ELR (cell line): ENCODE data around the gene CGNL1.

Experiments
- DNase-seq: peaks from one replicate; pipeline ENCODE4 v3.0.0-alpha.2; 2015; ENCODE audit warnings: low read depth

CGNL1 gene, protein sequence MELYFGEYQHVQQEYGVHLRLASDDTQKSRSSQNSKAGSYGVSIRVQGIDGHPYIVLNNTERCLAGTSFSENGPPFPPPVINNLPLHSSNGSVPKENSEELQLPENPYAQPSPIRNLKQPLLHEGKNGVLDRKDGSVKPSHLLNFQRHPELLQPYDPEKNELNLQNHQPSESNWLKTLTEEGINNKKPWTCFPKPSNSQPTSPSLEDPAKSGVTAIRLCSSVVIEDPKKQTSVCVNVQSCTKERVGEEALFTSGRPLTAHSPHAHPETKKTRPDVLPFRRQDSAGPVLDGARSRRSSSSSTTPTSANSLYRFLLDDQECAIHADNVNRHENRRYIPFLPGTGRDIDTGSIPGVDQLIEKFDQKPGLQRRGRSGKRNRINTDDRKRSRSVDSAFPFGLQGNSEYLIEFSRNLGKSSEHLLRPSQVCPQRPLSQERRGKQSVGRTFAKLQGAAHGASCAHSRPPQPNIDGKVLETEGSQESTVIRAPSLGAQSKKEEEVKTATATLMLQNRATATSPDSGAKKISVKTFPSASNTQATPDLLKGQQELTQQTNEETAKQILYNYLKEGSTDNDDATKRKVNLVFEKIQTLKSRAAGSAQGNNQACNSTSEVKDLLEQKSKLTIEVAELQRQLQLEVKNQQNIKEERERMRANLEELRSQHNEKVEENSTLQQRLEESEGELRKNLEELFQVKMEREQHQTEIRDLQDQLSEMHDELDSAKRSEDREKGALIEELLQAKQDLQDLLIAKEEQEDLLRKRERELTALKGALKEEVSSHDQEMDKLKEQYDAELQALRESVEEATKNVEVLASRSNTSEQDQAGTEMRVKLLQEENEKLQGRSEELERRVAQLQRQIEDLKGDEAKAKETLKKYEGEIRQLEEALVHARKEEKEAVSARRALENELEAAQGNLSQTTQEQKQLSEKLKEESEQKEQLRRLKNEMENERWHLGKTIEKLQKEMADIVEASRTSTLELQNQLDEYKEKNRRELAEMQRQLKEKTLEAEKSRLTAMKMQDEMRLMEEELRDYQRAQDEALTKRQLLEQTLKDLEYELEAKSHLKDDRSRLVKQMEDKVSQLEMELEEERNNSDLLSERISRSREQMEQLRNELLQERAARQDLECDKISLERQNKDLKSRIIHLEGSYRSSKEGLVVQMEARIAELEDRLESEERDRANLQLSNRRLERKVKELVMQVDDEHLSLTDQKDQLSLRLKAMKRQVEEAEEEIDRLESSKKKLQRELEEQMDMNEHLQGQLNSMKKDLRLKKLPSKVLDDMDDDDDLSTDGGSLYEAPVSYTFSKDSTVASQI

DNA sequence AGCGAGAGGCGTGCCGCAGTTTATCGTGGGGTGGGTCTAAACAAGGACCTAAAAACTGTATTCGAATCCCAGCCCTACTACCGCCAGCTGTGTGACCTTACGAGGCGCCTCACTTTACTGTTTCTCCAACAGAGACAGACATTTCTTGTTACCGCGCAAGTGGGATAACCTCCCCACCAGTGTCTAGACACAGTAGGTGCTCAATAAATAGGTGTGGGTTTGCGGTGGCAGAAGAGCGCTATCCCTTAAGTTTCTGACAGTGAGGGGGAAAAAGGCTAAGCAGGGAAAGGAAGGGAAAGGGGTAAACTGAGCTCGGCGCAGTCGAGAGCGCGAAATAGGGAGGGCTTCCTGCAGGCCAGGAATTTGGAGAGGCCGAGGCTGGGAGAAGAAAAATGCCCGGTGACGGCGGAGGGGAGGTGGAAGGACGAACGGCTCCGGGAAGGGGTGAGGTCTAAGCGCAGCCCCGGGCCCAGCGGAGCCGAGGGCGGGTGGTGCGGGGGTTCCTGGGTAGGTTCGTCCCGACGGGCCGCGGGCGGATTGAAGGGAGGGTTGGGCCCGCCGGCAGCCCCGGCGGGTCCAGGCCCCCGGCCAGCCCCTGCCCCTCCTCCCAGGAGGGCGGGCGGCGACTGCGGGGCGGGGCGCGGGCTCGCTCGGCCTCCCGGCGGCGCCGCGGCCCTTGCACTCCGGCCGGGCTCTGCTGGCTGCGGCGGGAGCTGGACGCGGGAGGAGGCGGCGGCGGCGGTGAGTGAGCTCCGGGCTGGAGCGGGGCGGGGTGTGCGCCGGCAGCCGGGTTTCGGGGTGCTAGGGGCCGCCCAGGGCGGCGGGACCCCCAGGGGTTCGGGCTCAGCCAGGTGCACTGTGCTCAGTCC is at the start of gene CGNL1:
CGNL1 (plus strand) TSS at position 679 of the 869 bp plus-strand sequence. CDS start 61,495 bp downstream, outside the sequence.
- peak; percentile 48 for DNase-seq

DNA sequence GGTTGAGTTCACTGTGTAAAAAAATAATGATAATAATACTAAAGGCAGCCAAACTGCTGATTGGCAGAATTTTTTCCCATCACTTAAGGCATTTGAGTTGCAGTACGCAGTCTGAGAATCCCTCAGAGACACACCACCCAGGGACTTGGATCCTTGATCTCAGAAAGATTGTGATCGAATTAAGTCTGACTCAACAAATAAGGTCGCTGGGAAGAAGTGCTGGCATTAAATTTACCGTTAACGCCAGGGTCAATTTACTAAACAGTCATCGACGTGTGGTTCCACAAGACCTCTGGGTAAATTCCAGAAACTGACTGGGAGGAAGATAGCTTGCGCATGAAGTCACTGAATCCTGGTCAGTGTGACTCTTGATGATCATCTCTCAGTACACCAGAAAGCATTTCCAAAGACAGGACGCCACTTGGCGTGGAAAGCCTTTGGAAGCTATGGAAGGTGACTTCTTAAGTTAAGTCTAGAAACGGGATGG is 48.3 kb upstream of the CGNL1 start:
- peak; percentile 100 for DNase-seq

DNA sequence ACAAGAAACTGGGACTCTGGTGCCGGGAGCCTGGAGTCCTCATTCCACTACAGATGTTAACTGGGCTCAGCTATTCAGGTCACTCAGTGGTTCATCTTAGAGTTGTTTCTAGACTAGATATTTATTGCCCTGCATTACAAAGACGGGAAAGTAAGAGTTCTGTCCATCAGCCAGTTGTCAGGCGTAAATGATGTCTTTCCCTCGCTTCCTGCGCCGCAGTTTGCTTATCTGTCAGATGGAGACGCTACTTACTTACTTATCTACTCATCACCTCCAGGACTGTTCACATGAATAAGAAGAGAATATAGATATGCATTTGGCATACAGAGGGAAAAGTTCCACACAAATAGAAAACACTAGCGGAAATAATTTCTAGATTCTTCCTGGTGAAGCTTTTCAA is 47.8 kb upstream of the CGNL1 start:
- no peak for DNase-seq

DNA sequence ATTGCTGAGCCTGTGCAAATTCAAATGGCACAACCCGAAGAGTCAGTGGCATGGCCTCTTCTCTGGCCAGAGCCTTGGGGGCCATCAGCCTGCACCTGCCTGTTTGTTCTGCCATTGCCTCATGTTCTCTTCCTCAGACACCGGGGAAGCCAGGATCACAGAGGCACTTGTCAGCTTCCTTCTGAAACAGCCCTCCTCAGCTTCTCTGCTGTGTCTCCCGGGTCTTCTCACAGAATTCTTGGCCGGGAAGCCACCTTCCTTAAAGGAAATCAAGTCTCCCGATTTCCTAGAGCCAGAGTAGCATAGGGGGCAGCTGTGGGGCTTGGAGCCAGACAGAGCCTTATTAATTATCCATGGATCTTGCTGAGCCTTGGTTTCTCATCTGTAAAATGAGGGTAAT is 47.4 kb upstream of the CGNL1 start:
- DNase-seq = no peak

DNA sequence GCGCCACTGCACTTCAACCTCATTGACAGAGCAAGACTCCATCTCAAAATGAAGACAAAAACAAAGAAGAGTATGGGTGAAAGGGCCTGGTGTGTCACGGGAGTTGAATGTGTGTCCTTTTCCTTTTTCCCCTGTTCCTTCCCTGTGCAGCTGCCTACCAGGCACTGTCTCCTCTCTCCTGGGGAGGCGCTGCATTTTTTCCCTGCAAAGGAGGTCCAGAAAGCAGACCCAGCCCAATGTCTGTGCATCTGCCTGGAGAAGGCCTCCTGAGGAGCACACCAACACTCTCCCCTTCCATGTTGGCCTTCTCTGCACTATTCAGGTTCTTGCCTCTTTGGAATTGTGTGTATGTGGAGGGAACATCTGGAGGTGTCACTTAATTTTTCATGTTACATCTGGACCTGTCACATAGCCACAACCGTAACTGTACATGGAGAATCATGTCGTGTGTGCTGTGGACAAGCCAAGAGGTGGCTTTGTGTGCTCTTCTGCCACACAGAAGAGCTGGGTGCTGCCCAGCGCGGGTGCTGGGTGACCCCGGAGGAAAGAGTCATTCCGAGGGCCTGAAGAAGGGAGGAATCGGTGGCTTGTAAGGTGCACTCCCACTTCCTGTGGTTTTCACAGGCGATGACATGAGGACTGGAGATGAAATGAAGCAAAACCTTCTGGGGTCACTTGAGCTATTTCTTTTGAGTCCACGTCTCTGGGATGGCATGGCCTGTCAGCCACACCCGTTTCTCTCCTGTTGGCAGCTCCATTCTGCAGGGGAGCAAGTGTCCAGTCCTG is 46.5 kb upstream of the CGNL1 start:
- DNase-seq = no peak

DNA sequence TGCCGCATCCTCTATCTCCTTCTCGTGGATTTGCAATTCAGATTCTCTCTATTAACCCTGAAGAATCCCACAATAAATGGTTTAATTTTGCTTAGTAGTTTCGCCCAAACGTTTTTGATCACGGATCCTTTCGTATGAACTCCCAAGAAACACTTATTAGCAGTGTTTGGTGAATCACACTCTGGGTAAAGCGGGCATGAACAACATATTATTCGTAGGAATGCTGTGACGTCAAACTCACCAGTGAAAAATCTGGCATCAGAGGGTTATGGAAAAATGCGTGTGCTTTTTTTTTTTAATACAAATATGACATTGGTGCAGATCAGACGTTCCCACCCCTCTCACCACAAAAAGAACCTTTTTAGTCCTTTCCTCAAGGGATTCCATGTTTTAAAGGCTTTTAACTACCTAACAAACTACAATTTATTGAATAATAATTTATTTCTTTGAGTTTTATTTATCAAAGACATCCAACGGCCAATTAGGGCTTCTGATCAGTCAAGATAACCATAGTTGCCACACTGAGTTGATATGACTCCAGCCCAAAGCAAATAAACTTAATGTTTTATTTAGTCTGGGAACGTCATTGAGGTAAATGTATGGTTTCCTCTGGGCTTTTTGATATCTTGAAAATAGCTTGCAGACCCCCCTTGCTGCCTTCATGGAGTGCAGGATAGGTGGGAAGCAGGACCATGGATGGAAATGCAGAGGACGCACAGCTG is 45.5 kb upstream of the CGNL1 start:
- peak; percentile 39 for DNase-seq

DNA sequence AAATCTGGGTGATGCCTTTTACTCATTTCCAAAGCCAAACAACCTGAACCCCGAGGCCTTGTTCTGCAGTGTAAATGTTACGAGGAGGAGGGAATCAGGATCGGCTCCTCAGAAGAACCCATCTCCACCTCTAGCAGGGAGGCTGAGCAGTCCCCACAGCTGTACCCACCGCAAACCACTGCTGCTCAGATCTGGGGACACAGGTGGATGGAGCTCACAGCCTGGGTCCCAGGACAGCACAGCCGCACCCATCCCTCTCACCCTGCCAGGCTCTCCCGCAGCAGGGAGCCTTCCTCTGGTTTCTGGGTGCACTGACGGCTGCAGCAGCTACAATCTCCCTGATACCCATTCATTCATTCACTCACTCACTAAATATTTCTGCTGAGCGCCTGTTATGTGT is 44.0 kb upstream of the CGNL1 start:
- no peak for DNase-seq

DNA sequence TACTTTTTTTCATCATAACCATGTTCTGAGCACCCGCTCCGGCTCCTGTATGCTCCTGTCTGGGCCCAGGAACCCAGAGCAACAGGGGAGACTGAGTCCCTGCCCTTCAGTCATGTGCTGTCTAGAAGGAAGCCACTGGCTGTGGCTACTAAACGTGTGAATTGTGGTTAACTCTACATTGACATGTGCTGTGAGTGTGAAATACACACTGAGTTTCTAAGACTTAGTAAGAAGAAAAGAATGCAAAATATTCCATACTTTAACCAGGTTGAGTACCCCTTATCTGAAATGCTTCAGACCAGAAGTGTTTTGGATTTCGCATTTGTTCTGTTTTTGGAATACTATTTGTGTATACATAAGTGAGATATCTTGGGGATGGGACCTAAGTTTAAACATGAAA is 42.8 kb upstream of the CGNL1 start:
- peak; percentile 74 for DNase-seq

DNA sequence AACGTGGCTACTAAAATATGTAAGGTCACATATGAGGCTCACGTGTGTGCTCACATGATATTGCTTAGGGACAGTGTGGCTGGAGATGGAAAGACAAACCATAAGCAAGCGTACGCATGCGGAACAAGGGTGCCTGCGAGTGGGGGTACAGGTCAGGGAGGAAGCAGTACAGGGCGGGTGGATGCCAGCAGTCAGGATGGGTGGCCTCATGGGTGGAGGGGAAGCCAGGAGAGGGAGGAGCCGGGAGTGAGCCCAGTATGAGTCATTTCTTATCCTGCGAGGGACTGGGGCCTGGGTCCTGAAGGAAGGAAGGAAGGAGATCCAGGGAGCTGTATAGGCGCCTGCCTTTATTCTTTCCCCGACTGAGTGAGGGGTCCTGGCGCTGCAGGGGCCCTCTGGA is 42.0 kb upstream of the CGNL1 start:
- peak; percentile 75 for DNase-seq

DNA sequence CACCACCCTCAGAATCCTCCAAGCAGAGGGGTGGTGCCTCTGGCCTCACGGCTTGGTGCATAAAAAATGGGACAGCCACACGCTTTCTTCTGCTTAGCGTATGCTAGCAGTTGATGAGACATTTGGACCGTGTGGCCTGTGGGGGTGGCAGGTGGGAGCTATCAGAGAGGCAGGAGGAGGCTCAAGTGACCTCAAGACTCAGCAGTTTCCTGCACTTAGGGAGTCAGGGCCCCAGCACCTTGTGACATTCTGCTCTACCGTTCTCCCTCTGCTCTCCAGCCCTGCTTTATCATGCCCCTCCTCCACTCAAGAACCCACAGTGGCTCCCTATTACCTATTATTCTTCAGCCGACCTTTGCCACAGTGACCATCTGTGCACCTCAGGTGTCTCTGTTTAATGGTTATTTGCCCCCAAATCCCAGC is 41.0 kb upstream of the CGNL1 start:
- no peak for DNase-seq

DNA sequence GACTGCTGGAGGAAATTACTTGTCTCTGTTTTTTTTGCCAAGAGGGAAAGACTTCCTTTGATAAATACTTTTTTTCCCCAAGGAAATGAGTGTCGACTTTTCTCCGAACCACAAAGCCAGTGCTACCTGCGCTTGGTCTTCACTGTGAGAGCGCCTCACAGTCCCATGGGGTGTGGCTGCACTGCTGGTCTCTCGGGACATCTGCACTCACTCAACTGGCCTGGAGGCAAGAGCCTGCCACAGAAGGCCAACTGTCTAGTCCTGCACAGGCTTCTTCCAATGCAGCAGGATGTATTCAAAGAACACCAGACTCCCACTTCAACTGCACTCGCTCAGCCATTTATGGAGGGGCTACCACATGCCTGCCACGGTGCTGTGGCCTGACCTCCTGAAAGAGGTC is 40.6 kb upstream of the CGNL1 start:
- DNase-seq = no peak

DNA sequence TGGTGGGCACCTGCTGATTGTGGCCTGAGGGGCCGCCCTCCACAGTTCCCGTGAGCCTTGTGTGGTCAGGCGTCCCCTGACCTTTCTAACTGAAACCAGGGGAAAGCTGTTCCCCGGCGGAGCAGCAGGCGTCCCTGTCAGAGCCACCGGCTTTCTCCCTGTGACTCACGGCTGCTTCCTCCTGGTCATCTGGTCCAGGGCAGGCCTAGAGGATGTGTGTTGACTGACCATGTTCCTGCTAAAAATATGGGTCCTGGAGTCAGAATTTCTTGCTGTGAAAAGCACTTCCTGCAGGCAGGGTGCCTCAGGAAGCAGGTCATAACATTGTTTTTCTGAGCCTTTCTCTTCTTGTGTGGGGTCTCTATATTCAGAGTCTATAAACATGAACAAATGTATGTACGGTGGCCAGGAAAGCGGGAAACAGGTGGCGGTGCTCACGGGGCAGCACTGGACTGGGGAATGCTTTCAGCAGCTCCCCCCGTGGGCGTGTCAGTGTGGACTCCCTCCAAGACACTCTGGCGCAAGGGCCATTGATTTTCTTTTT is 38.4 kb upstream of the CGNL1 start:
- DNase-seq = peak; percentile 89

DNA sequence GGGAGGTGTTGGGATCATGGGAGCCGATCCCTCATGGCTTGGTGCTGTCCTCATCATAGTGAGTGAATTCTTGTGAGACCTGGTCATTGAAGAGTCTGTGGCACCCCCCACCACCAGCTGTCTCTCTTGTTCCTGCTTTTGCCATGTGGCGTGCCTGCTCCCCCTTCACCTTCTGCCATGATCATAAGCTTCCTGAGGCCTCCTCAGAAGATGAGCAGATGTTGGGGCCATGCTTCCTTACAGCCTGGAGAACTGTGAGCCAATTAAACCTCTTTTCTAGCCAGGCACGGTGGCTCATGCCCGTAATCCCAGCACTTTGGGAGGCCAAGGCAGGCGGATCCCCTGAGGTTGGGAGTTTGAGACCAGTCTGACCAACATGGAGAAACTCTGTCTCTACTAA is 37.0 kb upstream of the CGNL1 start:
- no peak for DNase-seq

DNA sequence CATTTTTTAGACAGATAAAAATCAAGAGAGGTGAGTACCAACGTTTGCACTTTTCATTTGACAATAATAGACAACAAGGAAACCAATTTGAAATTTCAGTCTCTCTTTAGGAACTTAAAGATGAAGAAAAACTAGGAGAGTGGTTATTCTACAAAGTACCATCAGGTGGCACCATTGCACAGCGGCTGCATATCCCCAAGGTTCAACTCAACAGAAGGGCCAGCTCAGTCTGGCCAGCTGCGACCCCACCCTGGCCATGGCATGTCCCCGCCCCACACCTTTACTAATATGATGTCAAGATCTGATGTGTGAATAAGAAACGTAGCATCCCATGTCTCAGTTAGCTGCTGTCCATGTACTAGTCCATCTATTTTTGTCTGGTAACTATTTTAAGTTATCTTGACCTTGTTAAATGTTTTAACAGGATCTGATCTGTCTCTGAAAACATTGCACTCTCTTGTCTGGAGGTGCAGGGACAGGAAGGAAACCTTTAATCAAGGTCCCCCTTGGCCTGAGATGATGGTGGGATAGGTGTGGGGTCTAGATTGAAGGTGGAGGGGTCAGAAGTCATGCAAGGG is 35.5 kb upstream of the CGNL1 start:
- peak; percentile 70 for DNase-seq

DNA sequence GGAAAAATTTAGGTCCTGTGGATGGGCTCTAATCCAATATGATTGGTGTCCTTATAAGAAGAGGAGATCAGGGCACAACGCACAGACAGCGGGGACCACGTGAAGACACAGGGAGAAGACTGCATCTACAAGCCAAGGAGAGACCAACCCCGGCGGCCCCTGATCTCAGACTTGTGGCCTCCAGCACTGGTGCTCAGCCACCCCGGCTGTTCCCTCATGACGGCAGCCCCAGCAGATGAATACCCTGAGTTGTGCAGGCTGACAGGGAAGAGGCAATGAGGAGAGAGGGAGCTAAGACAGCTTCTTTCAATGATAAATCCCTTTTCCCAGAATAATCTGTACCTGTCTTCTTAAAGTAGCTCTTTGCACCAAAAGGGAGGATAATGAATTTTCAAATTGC is 33.3 kb upstream of the CGNL1 start:
- DNase-seq = no peak

DNA sequence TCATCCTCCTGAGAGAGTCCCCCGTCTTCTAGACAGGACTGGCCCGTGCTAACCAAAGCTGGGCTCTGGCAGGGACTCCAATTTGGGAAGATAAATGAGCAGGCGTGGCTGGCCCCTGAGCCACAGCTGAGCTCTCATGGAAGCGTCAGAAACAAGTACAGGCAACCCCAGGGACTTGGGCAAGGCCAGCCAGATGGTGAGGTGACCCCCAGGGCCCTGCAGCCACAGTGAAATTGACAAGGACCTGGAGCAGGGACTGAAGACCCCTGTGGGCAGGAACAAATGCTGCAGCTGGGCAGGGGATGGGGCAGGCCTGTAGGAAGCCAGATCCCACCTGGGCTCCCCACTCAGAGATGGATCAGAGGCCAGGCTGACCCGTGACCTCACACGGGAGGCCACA is 32.8 kb upstream of the CGNL1 start:
- no peak for DNase-seq

DNA sequence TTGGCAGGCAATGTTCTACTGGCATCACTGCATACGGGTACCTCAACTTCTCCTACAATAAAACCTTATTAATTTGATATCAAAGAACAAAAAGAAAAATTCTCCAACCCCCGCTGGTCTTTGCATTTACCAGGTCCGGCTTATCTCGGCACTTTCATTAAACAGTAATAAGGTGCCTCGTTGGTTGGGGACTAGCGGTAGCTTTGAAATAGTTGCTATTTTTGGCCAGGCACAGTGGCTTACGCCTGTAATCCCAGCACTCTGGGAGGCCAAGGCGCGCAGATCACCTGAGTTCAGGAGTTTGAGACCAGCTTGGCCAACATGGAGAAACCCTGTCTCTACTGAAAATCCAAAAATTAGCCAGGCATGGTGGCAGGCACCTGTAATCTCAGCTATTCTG is 32.0 kb upstream of the CGNL1 start:
- DNase-seq = no peak

DNA sequence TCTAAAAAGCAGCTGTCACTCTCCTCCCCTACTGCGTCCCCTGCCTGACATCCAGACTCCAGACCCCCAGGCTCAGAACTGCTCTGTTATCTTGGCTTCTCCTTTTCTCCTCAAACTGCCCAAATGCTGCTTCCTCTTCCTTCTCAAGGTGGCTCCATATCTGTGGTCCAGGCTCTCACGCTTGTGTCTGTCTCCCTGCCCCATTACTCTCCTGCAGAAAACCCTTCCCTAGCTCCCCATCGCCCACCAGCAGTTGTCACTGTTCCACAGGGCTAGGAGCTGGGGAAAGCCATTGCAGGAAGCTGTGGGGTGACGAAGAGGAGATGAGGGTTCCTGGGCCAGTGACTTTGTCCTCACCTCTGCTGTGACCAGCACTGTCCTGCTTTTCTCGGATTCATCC is 30.7 kb upstream of the CGNL1 start:
- DNase-seq = peak; percentile 28

DNA sequence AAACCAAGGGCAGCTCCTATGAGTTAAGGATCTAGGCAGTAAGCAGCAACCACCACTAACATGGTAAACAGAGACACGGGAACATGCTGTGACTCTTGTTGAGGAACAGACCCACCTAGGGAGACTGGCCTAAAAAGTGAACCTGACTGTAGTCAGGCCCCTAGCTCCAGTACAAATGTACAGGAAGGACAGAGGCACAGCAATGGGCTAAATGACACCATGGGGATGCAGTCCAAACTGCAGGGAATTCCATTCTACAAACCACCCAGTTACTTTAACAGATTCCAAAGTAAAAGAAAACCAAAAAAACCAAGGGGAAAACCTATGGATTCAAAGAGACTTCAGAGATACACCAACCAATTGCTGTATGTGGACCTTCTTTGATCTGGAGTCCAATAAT is 28.2 kb upstream of the CGNL1 start:
- DNase-seq = no peak
